Keratinocyte (primary cell): ENCODE results near the gene ELOVL6. TPM values are rescaled to one million over a fixed set of nuclear protein-coding genes. Genes with fewer than 3 reads are reported as not detected.

Source experiments
- DNase-seq: peaks from one replicate; pipeline ENCODE4 v3.0.0-alpha.2; 2011; ENCODE audit warnings: low read depth, missing footprints, low spot score
- FAIRE-seq: peaks from 2 replicates; lab custom pipeline; 2011; peaks lifted over from hg19 to GRCh38; lab: Jason Lieb, UNC
- H2AFZ ChIP-seq: 2 replicates; pipeline ENCODE4 v1.6.0; 2012; ENCODE audit warnings: low read length, control low read depth, inconsistent platforms; ENCODE audit not compliant: control insufficient read depth
- H3K27ac ChIP-seq: 2 replicates; pipeline ENCODE4 v1.5.1; 2011; ENCODE audit warnings: low read length; ENCODE audit not compliant: control insufficient read depth, insufficient read depth
- H3K27me3 ChIP-seq: 3 replicates; pipeline ENCODE4 v1.6.0; 2011; ENCODE audit warnings: low read length; ENCODE audit not compliant: control insufficient read depth, insufficient read depth; ENCODE audit errors: extremely low read depth
- H3K36me3 ChIP-seq, 2 experiments: 2 replicates in 1 of 2; 3 replicates in 1 of 2; pipeline ENCODE4 v1.5.1; 2011; ENCODE audit warnings: low read length in 2 of 2, mild to moderate bottlenecking in 1 of 2; ENCODE audit not compliant: control insufficient read depth in 2 of 2, insufficient read depth in 2 of 2; ENCODE audit errors: extremely low read depth in 1 of 2
- H3K4me1 ChIP-seq: 3 replicates; pipeline ENCODE4 v1.5.1; 2011; ENCODE audit warnings: low read length; ENCODE audit not compliant: control insufficient read depth, insufficient read depth; ENCODE audit errors: extremely low read depth
- H3K4me2 ChIP-seq: 3 replicates; pipeline ENCODE4 v1.6.0; 2011; ENCODE audit warnings: low read depth, low read length; ENCODE audit not compliant: control insufficient read depth, insufficient read depth; ENCODE audit errors: extremely low read depth
- H3K4me3 ChIP-seq, 3 experiments: fragments of 200-600 bp in 1 of 3; sonication (generic) in 1 of 3; 2 replicates in 2 of 3; 3 replicates in 1 of 3; pipeline ENCODE4 v1.5.1; 2011 to 2016; ENCODE audit warnings: low read length in 3 of 3, mild to moderate bottlenecking in 3 of 3, control low read depth in 2 of 3, inconsistent platforms in 1 of 3, low read depth in 1 of 3, mixed read lengths in 1 of 3, mixed run types in 1 of 3, moderate library complexity in 1 of 3; ENCODE audit not compliant: control insufficient read depth in 2 of 3, insufficient read depth in 2 of 3; ENCODE audit errors: extremely low read depth in 1 of 3
- H3K79me2 ChIP-seq: 2 replicates; pipeline ENCODE4 v1.6.0; 2012; ENCODE audit warnings: low read length; ENCODE audit not compliant: control insufficient read depth, insufficient read depth
- H3K9ac ChIP-seq: 3 replicates; pipeline ENCODE4 v1.6.0; 2011; ENCODE audit warnings: low read length; ENCODE audit not compliant: control insufficient read depth, insufficient read depth; ENCODE audit errors: extremely low read depth
- H3K9me1 ChIP-seq: 3 replicates; pipeline ENCODE4 v1.6.0; 2011; ENCODE audit warnings: low read length; ENCODE audit not compliant: control insufficient read depth, insufficient read depth; ENCODE audit errors: extremely low read depth
- H3K9me3 ChIP-seq: 2 replicates; pipeline ENCODE4 v1.5.1; 2012; ENCODE audit warnings: low read depth, low read length; ENCODE audit not compliant: control insufficient read depth
- H4K20me1 ChIP-seq: 3 replicates; pipeline ENCODE4 v1.6.0; 2011; ENCODE audit warnings: low read length; ENCODE audit not compliant: control insufficient read depth, insufficient read depth; ENCODE audit errors: extremely low read depth
- CTCF ChIP-seq, 3 experiments: IDR thresholded peaks in 1 of 3; conservative IDR thresholded peaks in 1 of 3; optimal IDR thresholded peaks in 1 of 3; 2 replicates in 2 of 3; 3 replicates in 1 of 3; pipeline versions ENCODE3 to v1.5.1; 2011; ENCODE audit warnings: low read length in 3 of 3, mild to moderate bottlenecking in 3 of 3, moderate library complexity in 2 of 3, control low read depth in 1 of 3, inconsistent platforms in 1 of 3; ENCODE audit not compliant: insufficient read depth in 2 of 3; ENCODE audit errors: extremely low read depth in 1 of 3
- EZH2 ChIP-seq: IDR thresholded peaks from one replicate; pipeline ENCODE4 v1.6.1; 2012; ENCODE audit warnings: inconsistent platforms, mild to moderate bottlenecking, low read length, moderate library complexity
- dilution Hi-C: fragments of 300-500 bp; cut with MboI; formaldehyde crosslinking; loops from one replicate; pipeline ENCODE4 v1.7.0; 2020; ENCODE audit warnings: low sequenced_read_pairs; ENCODE audit not compliant: extremely low pct_ligation_motif_present
- polyA plus RNA-seq, 5 experiments: library from polyadenylated mRNA; depleted of rRNA in 3 of 5; stranded (reverse) in 3 of 5; stranded (forward) in 1 of 5; unstranded in 1 of 5; fragments of >200 nt; gene quantifications; 1 replicate in 1 of 5; 2 replicates in 3 of 5; 3 replicates in 1 of 5; pipeline versions ENCODE4 v1.2.1 to v1.2.3, GENCODE V29; 2011 to 2012; ENCODE audit warnings: missing spikeins in 2 of 5, low read depth in 1 of 5, low replicate concordance in 1 of 5

ELOVL6 gene
- polyA plus RNA-seq, 1 donor (not counting 4 experiments of a cell fraction or from before 2014, with no cell fraction given): 65.9 TPM

- TF ChIP-seq EZH2: no peak
- no peak overlapping the region for H3K27ac ChIP-seq
- no peak overlapping the region for H3K9ac ChIP-seq
- peaks cover 70% of the 10 kb centered on the region for H3K79me2 ChIP-seq
- H3K36me3 ChIP-seq: peaks cover 0 to 11% of the 10 kb centered on the region in 2 experiments
- FAIRE-seq (no peak), DNase-seq (no peak)
- no peaks in the 10 kb centered on the region for H3K9me3 ChIP-seq
- H3K9me1 ChIP-seq: no peaks in the 10 kb centered on the region
- dilution Hi-C loops: no loop called here
- H4K20me1 ChIP-seq: no peaks in the 10 kb centered on the region
- H3K4me3 ChIP-seq: no peak overlapping the region
- H3K4me2 ChIP-seq: no peak overlapping the region
- H3K27me3 ChIP-seq: no peaks in the 10 kb centered on the region
- H2AFZ ChIP-seq: no peak overlapping the region
- peaks cover 13% of the 10 kb centered on the region for H3K4me1 ChIP-seq
Measured at GRCh38 chr4:110183643-110184042, 14.8 kb downstream of the ELOVL6 start.

GRCh38 chr4:110183058-110183457, 15.4 kb downstream of the ELOVL6 start:
- no peak overlapping the region for H3K4me2 ChIP-seq
- dilution Hi-C loops: no loop called here
- no peak overlapping the region for H3K4me3 ChIP-seq
- H3K9me1 ChIP-seq: no peaks in the 10 kb centered on the region
- H3K4me1 ChIP-seq: peaks cover 13% of the 10 kb centered on the region
- H3K9me3 ChIP-seq: no peaks in the 10 kb centered on the region
- H3K27me3 ChIP-seq: no peaks in the 10 kb centered on the region
- no peak overlapping the region for H3K27ac ChIP-seq
- no peak for DNase-seq
- no peak for FAIRE-seq
- H2AFZ ChIP-seq: no peak overlapping the region
- no peak overlapping the region for H3K9ac ChIP-seq
- TF ChIP-seq CTCF (optimal IDR thresholded peaks at IDR 0.05 in 1 of 3, IDR thresholded peaks at IDR 0.05 in 1 of 3, conservative IDR thresholded peaks at IDR 0.05 in 1 of 3; ENCODE audit: extremely low read depth in 1 of 3, insufficient read depth in 2 of 3, low read length in 3 of 3): no peak
- TF ChIP-seq EZH2: no peak
- no peaks in the 10 kb centered on the region for H4K20me1 ChIP-seq
- H3K36me3 ChIP-seq: peaks cover 0 to 11% of the 10 kb centered on the region in 2 experiments
- H3K79me2 ChIP-seq: peaks cover 73% of the 10 kb centered on the region

- no peak overlapping the region for H3K4me2 ChIP-seq
- H3K27me3 ChIP-seq: no peaks in the 10 kb centered on the region
- H2AFZ ChIP-seq: no peak overlapping the region
- H3K9me3 ChIP-seq: no peaks in the 10 kb centered on the region
- no peak overlapping the region for H3K4me3 ChIP-seq
- no peak for DNase-seq
- peaks cover 69% of the 10 kb centered on the region for H3K79me2 ChIP-seq
- no peak for TF ChIP-seq CTCF (optimal IDR thresholded peaks at IDR 0.05 in 1 of 3, IDR thresholded peaks at IDR 0.05 in 1 of 3, conservative IDR thresholded peaks at IDR 0.05 in 1 of 3; ENCODE audit: extremely low read depth in 1 of 3, insufficient read depth in 2 of 3, low read length in 3 of 3)
- no peak for TF ChIP-seq EZH2
- H4K20me1 ChIP-seq: no peaks in the 10 kb centered on the region
- peaks cover 13% of the 10 kb centered on the region for H3K4me1 ChIP-seq
- dilution Hi-C loops: no loop called here
- H3K9me1 ChIP-seq: no peaks in the 10 kb centered on the region
- no peak overlapping the region for H3K9ac ChIP-seq
- peaks cover 1 to 11% of the 10 kb centered on the region in 2 experiments for H3K36me3 ChIP-seq
- H3K27ac ChIP-seq: no peak overlapping the region
- no peak for FAIRE-seq
Measured at GRCh38 chr4:110181890-110182289, 16.5 kb downstream of the ELOVL6 start.
